ENCODE measurements around the gene BIRC6.

The BIRC6 gene

GRCh38 chr2:32376756-32377155 is 19.9 kb downstream of the BIRC6 start:
- no peak for DNase-seq (ENCODE audit: low spot score)

DNA sequence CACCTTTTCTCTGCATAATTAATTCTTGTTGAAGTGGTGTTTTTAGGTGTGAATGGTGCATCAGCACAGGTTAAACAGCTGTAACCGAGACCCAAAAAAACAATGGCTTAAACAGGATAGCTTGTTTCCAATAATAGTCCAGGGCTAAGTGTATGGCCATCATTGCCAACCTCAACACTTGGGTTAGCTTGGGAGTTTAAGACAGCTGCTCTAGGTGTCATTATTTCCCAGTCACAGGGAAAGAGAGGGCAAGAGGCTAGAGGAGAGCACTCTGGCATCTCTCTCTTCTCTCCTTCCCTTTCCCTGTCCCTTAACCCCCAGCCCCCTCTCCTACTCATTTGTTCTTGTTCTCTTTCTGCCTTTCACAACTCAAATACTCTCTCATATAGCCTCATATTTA is 21.1 kb downstream of the BIRC6 start:
- no peak for DNase-seq (ENCODE audit: low spot score)

- DNase-seq (ENCODE audit: low spot score): no peak
These were observed 22.5 kb downstream of the BIRC6 start for GRCh38 chr2:32379352-32379751.

DNA sequence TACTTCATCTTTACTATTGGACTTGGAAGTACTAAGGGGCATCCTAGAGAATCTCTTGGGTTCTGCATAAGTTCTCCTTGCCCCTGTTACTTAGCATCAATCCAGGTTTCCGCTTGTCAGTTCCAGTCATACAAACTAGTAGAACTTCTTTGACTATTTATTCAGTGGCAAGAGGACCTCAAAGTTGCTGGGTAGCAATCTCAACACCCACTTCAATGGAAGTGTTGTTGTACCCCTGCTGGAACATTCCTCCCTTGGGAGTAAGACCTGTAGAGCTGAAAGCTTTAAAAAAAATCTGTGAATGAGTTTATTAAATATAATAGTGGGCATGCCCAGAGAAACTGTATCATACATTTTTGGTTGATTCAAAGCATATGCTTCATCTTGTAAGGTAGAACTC is 27.0 kb downstream of the BIRC6 start:
- no peak for DNase-seq (ENCODE audit: low spot score)

DNA sequence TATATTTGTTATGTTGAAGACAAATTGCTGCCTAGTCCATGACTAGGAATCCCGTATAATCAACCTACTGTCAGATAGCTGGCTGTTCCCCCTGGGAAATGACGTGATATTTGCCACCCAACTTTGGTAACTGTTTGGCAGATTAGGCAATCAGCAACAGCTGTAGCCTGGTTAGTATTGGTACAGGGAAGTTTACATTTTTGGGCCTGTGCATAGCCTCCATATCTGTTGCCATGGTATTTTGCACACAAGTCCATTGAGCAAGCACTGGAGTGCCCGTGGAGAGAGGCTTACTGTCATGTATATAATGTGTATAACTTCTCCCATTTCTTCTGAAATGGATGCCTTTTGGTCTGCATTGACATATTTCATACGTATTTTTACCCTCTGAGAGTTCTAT is 27.7 kb downstream of the BIRC6 start:
- DNase-seq (ENCODE audit: low spot score): no peak

DNA sequence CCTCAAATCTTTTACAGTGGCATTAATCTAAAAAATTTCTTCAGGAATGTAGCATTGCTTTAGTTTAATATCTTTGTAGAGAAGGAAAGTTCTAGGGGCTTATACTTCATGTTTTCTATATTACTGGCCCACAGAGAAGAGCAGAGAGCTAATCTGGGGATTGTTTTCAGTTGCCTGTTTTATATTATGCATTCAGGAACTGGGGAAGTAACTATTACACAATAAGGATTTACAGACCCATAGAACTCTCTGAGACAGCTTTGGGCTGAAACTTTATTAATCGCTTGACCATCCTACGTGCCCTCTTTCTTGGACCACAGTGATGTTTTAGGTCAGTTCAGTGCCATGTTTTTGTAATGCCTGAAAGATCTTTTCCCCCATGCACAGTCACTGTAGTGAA is 29.9 kb downstream of the BIRC6 start:
- DNase-seq (ENCODE audit: low spot score): no peak

GRCh38 chr2:32399221-32399620 is 42.4 kb downstream of the BIRC6 start:
- no peak for DNase-seq (ENCODE audit: low spot score)

GRCh38 chr2:32402091-32402490 is 45.3 kb downstream of the BIRC6 start:
- no peak for DNase-seq (ENCODE audit: low spot score)

DNA sequence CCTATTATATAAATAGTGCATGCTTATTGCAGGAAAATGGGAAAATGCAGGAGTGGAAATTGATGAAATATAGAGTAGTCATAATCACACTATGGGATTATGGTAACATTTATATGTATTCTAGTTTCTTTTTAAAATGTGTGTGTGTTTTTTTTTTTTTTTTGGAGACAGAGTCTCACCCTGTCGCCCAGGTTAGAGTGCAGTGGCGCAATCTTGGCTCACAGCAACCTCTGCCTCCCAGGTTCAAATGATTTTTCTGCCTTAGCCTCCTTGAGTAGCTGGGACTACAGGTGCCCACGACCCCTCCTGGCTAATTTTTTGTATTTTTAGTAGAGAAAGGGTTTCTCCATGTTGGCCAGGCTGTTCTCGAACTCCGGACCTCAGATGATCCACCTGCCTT is 47.0 kb downstream of the BIRC6 start:
- DNase-seq (ENCODE audit: low spot score): no peak

DNA sequence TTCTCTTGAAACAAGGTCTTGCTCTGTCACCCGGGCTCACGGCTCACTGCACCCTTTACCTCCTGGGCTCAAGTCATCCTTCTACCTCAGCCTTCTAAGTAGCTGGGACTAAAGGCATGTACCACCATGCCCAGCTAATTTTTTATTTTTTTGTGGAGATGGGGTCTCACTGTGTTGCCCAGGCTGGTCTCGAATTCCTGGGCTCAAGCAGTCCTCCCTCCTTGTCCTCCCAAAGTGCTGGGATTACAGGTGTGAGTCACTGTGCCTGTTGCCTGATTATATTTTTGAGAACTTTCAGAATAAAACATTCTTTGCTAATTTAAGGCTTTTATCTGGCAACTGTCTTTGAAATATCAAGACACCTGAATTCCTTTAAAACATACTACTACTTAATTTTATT is 47.9 kb downstream of the BIRC6 start:
- no peak for DNase-seq (ENCODE audit: low spot score)

DNA sequence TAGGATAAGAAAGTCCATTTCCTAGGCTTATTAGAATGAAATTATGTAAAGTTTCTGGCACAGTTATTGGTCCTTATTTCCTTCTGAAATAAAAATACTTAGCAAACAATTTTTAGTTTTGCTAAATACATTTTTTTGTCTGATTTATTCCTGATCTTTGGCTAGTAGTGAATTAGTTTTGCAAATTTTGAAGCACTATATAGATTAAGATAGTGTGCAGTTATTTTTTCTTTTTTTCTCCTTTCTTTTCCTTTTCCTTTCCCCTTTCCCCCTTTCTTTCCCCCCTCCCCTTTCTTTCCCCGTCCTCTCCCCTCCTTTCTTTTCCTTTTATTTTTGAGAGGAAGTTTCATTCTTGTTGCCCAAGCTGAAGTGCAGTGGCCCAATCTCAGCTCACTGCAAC is 59.7 kb downstream of the BIRC6 start:
- DNase-seq (ENCODE audit: low spot score): no peak

DNA sequence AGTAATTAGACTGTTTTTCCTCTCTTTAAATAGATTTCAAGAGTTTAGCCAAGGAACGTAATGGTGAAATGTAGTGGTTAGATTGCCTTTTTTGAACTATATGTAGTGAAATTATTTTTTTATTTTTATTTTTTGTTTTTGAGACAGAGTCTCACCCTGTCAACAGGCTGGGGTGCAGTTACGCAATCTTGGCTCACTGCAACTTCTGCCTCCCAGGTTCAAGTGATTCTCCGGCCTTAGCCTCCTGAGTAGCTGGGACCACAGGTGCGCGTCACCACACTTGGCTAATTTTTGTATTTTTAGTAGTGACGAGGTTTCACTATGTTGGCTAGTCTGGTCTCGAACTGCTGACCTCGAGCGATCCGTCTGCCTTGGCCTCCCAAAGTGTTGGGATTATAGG is 60.8 kb downstream of the BIRC6 start:
- DNase-seq (ENCODE audit: low spot score): no peak

DNA sequence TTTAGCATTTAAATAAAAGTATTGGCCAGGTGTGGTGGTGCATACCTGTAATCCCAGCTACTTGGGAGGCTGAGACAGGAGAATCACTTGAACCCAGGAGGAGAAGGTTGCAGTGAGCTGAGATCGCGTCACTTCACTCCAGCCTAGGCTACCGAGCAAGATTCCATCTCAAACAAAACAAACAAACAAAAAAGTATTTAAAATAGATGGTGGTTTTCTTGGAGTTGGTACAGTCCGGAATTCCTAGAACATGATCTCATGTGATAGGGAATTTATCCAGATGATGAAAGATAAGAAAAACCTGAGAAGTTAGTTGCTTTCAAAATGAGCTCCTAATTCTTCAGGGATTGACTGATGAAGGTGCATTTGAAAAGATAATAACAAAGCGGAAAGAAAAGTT is 62.0 kb downstream of the BIRC6 start:
- no peak for DNase-seq (ENCODE audit: low spot score)

- no peak for DNase-seq (ENCODE audit: low spot score)
These were observed 65.3 kb downstream of the BIRC6 start for GRCh38 chr2:32422133-32422532.

- DNase-seq (ENCODE audit: low spot score): no peak
These were observed 66.7 kb downstream of the BIRC6 start for GRCh38 chr2:32423536-32423935.

DNA sequence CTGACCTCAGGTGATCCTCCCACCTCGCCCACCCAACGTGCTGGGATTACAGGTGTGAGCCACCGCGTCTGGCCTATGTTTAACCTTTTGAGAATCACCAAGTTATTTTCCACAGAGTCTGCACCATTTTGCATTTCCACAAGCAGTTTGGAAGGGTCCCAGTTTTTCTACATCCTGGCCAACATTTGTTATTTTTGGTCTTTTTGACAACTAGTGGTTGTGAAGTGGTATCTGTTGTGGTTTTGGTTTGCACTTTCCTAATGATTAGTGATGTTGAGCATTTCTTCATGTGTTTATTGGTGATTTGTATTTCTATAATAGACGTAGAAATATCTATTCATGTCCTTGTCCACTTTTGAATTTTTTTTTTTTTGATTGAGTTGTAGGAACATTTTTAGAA is 67.9 kb downstream of the BIRC6 start:
- DNase-seq (ENCODE audit: low spot score): no peak

DNA sequence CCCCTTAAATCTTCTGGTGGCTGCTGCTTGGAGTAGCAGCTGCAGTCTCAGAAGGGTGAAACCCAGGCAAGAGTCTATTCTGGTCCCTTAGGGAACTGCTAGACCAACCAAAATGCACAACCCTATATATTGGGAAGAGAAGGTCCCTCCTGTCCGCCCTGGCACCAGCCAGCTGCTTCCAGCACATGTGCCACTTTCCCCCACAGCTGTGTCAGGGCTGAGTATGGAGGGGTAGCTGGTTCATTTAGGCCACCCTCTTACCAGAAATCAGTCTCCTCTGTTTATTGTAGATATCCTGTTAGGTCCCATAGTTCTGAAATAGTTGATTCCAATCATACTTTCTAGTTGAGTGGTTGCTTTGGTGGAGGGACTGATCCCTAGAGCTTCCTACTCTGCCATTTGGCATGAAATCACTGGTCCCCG is 68.9 kb downstream of the BIRC6 start:
- no peak for DNase-seq (ENCODE audit: low spot score)

DNA sequence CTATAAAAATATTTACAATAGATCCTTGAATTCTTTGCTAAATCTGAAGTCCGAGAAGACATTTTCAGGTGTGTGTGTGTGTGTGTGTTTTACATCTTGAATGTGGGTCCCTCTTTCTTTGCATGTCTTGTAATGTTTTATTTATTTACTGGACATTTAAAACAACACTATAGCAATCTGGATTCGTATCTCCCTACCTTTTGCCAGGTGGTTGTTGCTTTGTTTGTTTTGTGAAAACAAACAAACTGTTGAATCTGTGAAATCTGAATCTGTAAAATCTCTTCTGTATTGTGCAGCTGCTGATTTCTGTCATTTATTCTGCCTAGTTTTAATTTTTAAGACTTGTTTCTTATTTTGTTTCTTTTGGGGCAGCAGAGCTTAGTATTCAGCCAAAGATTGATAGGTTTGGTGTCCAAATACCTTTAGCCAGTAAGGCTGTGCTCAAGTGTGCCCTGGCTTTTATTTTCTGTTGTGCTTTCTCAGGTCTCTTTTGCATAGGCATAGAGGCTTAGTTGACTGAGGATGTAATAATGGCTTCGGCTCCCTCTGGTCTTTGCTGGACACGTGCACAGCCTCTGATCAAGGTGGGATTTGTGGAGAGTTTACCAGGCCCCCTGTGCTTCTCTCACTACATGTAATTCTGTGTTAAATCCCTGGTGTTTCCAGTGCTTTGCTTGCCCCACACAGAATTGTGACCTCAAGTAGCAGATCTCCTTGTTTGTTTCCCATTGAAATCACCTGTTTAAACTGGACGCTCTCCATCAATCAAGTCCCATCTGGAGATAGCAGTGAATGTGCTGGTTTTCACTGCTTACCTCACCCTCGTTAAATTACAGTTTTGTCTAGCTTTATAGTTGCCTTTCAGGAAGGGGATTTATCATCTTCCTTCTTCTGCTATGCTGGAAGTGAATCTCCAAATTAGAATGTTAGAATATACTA is 71.1 kb downstream of the BIRC6 start:
- no peak for DNase-seq (ENCODE audit: low spot score)

DNA sequence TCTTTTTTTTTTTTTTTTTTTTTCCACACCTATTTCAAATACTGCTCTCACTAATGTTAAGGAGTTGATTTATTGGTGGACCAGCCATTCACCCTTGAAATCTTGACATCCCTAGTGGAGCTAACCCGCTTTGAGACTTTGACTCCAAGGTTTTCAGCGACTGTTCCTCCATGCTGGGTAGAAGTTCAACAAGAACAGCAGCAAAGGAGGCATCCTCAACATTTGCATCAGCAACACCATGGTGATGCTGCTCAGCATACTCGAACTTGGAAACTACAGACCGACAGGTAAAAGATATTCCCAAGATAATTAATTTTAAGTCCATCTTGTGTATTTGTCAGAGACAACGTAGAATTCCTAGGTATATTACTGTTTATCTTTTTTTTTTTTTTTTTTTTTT is 74.0 kb downstream of the BIRC6 start:
- DNase-seq (ENCODE audit: low spot score): no peak

DNA sequence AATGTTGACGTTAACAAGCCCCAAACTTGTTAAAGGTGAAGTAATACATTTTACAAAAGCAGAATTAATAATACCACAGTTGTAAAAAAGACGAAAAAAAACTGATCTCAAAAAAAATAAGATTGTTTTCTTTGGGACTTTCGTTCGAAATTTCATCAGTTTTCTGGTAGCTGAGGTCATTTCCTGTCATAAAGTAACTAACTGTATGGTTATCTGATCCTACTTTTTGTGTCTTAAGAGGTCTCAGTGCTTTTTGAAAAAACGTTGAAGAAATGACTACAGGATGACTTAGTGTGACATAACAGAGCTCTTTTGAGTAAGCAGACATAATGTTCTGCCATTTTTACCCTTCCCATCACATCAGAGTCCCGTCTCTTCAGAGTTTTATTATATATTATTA is 79.3 kb downstream of the BIRC6 start:
- DNase-seq (ENCODE audit: low spot score): no peak

- no peak for DNase-seq (ENCODE audit: low spot score)
These were observed 85.2 kb downstream of the BIRC6 start for GRCh38 chr2:32442020-32442467.

- no peak for DNase-seq (ENCODE audit: low spot score)
These were observed 89.5 kb downstream of the BIRC6 start for GRCh38 chr2:32446369-32446768.

- no peak for DNase-seq (ENCODE audit: low spot score)
These were observed 94.0 kb downstream of the BIRC6 start for GRCh38 chr2:32450851-32451250.
